ENCODE data around the gene MEGF10.

Gene MEGF10

DNA sequence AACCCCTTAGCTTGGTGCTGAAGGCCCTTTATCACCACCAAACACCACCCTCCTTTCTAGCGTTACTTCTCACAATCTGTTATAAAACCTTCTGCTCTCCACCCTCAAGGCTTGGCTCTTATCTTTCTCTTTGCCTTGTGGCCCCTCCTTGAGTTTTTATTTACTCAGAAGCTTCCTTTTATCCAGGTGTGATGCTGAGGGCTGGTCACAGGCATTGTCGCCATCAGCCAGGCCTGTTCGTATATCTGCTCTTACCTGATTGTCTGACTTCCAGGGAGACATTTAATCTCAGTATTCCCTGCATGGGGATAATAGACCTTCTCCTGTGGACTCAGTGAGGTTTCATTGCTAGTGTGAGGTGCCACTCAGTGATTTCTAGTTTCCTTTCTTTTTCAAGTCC, 34.2 kb downstream of the MEGF10 start:
- ATAC-seq: no peak
- TF ChIP-seq ISL1 (CRISPR knock-in tag; IDR thresholded peaks at IDR 0.05) (no peak), SNAI2 (CRISPR knock-in tag; IDR thresholded peaks at IDR 0.05) (no peak), OSR1 (CRISPR knock-in tag; IDR thresholded peaks at IDR 0.05) (no peak)

DNA sequence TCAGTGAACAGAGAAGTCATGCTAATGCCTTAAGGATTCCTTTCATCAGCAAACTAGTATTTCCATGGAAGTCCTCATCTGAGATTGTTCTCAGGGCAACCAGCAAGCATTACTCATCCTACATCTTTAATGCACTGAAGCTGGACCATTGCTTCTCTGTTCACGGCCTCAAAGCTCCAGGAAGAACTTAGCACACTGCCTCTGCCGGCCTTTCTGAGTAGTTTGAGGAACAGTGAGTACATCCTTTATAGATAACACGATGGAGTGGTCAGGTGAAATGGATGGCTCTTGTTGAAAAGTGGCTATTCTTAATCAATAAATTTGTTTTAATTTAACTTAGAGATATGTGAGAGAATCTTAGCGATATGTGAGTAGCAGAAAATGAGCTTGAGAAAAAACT, 35.8 kb downstream of the MEGF10 start:
- no peak for ATAC-seq
- no peak for TF ChIP-seq CSDC2 (CRISPR knock-in tag; IDR thresholded peaks at IDR 0.05)
- no peak for TF ChIP-seq ESRRG (CRISPR knock-in tag; IDR thresholded peaks at IDR 0.05)
- TF ChIP-seq OSR1 (CRISPR knock-in tag; IDR thresholded peaks at IDR 0.05): no peak
- TF ChIP-seq RARB (CRISPR knock-in tag; IDR thresholded peaks at IDR 0.05): no peak
- TF ChIP-seq, protein P1, sequence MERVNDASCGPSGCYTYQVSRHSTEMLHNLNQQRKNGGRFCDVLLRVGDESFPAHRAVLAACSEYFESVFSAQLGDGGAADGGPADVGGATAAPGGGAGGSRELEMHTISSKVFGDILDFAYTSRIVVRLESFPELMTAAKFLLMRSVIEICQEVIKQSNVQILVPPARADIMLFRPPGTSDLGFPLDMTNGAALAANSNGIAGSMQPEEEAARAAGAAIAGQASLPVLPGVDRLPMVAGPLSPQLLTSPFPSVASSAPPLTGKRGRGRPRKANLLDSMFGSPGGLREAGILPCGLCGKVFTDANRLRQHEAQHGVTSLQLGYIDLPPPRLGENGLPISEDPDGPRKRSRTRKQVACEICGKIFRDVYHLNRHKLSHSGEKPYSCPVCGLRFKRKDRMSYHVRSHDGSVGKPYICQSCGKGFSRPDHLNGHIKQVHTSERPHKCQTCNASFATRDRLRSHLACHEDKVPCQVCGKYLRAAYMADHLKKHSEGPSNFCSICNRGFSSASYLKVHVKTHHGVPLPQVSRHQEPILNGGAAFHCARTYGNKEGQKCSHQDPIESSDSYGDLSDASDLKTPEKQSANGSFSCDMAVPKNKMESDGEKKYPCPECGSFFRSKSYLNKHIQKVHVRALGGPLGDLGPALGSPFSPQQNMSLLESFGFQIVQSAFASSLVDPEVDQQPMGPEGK (CRISPR knock-in tag; IDR thresholded peaks at IDR 0.05; ENCODE audit: borderline replicate concordance): no peak
- TF ChIP-seq, protein P2, sequence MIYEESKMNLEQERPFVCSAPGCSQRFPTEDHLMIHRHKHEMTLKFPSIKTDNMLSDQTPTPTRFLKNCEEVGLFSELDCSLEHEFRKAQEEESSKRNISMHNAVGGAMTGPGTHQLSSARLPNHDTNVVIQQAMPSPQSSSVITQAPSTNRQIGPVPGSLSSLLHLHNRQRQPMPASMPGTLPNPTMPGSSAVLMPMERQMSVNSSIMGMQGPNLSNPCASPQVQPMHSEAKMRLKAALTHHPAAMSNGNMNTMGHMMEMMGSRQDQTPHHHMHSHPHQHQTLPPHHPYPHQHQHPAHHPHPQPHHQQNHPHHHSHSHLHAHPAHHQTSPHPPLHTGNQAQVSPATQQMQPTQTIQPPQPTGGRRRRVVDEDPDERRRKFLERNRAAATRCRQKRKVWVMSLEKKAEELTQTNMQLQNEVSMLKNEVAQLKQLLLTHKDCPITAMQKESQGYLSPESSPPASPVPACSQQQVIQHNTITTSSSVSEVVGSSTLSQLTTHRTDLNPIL (CRISPR knock-in tag; IDR thresholded peaks at IDR 0.05; ENCODE audit: low read depth): no peak
- TF ChIP-seq ZC3H10 (CRISPR knock-in tag; IDR thresholded peaks at IDR 0.05): no peak
- no peak for TF ChIP-seq PPARA (CRISPR knock-in tag; IDR thresholded peaks at IDR 0.05; ENCODE audit: borderline replicate concordance)
- no peak for TF ChIP-seq ZNF565 (CRISPR knock-in tag; conservative IDR thresholded peaks at IDR 0.05; ENCODE audit: low read depth)
- TF ChIP-seq, protein P3, sequence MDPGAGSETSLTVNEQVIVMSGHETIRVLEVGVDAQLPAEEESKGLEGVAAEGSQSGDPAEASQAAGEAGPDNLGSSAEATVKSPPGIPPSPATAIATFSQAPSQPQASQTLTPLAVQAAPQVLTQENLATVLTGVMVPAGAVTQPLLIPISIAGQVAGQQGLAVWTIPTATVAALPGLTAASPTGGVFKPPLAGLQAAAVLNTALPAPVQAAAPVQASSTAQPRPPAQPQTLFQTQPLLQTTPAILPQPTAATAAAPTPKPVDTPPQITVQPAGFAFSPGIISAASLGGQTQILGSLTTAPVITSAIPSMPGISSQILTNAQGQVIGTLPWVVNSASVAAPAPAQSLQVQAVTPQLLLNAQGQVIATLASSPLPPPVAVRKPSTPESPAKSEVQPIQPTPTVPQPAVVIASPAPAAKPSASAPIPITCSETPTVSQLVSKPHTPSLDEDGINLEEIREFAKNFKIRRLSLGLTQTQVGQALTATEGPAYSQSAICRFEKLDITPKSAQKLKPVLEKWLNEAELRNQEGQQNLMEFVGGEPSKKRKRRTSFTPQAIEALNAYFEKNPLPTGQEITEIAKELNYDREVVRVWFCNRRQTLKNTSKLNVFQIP (CRISPR knock-in tag; IDR thresholded peaks at IDR 0.05; ENCODE audit: borderline replicate concordance, low read depth): no peak

DNA sequence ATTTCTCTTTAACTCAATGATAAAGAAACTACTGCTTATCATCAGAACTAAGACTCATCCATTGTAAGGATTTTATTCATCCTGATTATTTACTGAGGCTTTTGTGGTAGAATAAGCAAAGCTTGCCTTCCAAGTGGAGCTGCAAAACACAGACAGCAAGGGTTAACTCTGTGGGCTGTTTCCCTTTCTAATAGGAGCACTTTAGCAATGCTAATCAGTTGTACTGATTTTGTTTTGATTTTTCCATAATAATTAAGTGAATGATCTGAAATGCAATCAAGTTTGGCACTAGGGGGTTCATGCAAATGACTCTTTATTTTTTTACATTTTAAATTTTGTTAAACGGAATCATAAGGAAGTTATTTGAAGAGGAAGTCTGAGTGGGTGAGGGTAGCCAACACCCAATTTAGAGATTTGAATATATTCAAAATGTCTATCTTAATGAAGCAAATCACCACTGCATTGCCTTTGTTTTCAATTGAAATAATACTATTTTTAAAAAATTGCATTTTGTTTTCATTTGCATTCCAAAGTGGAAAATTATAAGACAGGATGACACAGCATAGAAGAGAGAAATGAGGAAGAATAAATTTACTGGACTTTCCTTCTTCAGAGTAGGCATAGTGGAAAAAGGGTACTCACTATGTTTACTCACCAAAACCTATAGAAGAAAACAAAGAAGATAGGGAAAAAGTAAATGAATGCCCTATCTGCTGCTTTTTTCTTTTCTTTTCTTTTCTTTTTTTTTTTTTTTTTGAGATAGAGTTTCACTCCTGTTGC, 36.6 kb downstream of the MEGF10 start:
- no peak for ATAC-seq
- no peak for TF ChIP-seq RARB (CRISPR knock-in tag; IDR thresholded peaks at IDR 0.05)
- no peak for TF ChIP-seq PPARA (CRISPR knock-in tag; IDR thresholded peaks at IDR 0.05; ENCODE audit: borderline replicate concordance)
- TF ChIP-seq TOX (CRISPR knock-in tag; IDR thresholded peaks at IDR 0.05; ENCODE audit: borderline replicate concordance): no peak
- no peak for TF ChIP-seq GLIS3 (CRISPR knock-in tag; IDR thresholded peaks at IDR 0.05)
- no peak for TF ChIP-seq ZFP30 (CRISPR knock-in tag; IDR thresholded peaks at IDR 0.05)
- TF ChIP-seq CSDC2 (CRISPR knock-in tag; IDR thresholded peaks at IDR 0.05): no peak
- TF ChIP-seq ISL1 (CRISPR knock-in tag; IDR thresholded peaks at IDR 0.05): no peak
- TF ChIP-seq ZFP3 (CRISPR knock-in tag; IDR thresholded peaks at IDR 0.05): no peak
- no peak for TF ChIP-seq ZNF565 (CRISPR knock-in tag; conservative IDR thresholded peaks at IDR 0.05; ENCODE audit: low read depth)
- no peak for TF ChIP-seq ESRRG (CRISPR knock-in tag; IDR thresholded peaks at IDR 0.05)
- TF ChIP-seq, protein P4, sequence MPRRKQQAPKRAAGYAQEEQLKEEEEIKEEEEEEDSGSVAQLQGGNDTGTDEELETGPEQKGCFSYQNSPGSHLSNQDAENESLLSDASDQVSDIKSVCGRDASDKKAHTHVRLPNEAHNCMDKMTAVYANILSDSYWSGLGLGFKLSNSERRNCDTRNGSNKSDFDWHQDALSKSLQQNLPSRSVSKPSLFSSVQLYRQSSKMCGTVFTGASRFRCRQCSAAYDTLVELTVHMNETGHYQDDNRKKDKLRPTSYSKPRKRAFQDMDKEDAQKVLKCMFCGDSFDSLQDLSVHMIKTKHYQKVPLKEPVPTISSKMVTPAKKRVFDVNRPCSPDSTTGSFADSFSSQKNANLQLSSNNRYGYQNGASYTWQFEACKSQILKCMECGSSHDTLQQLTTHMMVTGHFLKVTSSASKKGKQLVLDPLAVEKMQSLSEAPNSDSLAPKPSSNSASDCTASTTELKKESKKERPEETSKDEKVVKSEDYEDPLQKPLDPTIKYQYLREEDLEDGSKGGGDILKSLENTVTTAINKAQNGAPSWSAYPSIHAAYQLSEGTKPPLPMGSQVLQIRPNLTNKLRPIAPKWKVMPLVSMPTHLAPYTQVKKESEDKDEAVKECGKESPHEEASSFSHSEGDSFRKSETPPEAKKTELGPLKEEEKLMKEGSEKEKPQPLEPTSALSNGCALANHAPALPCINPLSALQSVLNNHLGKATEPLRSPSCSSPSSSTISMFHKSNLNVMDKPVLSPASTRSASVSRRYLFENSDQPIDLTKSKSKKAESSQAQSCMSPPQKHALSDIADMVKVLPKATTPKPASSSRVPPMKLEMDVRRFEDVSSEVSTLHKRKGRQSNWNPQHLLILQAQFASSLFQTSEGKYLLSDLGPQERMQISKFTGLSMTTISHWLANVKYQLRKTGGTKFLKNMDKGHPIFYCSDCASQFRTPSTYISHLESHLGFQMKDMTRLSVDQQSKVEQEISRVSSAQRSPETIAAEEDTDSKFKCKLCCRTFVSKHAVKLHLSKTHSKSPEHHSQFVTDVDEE (CRISPR knock-in tag; IDR thresholded peaks at IDR 0.05): no peak
- no peak for TF ChIP-seq ZNF8 (CRISPR knock-in tag; IDR thresholded peaks at IDR 0.05)
- TF ChIP-seq TCF4 (CRISPR knock-in tag; IDR thresholded peaks at IDR 0.05; ENCODE audit: borderline replicate concordance): no peak
- TF ChIP-seq, protein P5, sequence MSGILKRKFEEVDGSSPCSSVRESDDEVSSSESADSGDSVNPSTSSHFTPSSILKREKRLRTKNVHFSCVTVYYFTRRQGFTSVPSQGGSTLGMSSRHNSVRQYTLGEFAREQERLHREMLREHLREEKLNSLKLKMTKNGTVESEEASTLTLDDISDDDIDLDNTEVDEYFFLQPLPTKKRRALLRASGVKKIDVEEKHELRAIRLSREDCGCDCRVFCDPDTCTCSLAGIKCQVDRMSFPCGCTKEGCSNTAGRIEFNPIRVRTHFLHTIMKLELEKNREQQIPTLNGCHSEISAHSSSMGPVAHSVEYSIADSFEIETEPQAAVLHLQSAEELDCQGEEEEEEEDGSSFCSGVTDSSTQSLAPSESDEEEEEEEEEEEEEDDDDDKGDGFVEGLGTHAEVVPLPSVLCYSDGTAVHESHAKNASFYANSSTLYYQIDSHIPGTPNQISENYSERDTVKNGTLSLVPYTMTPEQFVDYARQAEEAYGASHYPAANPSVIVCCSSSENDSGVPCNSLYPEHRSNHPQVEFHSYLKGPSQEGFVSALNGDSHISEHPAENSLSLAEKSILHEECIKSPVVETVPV (CRISPR knock-in tag; IDR thresholded peaks at IDR 0.05): no peak

Data from SK-N-SH treated with all-trans-retinoic acid at 6 μM for 48 hours (cell line).